ENCODE data around the gene NR2C2.
"Not testable (repeated sequence)": the region's sequence is repeated elsewhere in the genome, so short reads cannot be mapped to it uniquely, and the experiment has no call there.

Gene NR2C2

DNA sequence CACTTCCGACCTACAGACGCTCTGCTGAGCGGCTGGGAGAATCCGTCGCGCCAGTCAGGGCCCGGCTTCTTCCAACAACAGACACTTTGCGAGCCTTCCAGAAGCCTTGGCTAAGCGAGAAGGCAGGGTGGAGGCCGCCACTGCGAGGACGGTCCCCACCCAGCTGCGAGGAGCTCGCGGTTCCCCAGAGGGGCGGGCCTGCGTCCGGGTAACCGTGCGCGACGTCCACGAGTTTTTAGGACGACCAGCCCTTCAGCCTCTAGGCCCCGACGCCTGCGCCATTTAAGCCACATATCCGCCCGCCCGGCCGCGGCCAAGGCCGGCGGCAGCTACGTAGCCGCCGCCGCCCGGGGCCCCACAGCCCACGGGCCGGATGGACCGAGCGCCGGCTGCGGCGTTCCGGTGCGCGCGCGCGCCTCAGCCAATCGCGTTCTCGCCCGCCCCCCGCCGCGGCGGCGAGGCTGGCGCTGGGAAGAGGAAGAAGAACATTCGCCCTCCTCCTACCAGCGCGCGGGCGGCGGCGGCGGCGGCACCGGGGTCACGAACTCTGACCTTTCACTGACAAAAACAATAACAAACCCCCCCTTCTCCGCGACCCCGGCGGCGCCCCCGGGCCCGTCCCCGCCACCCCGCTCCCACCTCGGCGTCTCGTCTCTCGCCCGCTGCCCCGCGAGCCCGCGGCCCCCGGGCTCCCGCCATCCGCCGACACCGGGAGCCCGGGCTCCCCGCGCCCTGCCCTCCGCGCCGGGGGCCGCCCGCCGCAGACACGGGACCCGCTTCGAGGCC is at the start of gene NR2C2:
TSS of gene NR2C2 (plus strand) at position 484 of the 786 bp plus-strand sequence. CDS start 56,332 bp downstream, outside the sequence.
- Histone ChIP-seq H3K4me3 (ENCODE audit: low read length in 2 of 2) (peak within 1 kb of the TSS; percentile 86 to 92), H3K9ac (ENCODE audit: low read depth in 1 of 2, low read length in 2 of 2) (peak within 1 kb of the TSS; percentile 91 to 96), H3K4me1 (ENCODE audit: control insufficient read depth in 2 of 2, insufficient read depth in 2 of 2, low read length in 2 of 2) (peaks cover 23% of the 10 kb centered on the region in 2 donors), H3K27me3 (ENCODE audit: control insufficient read depth in 2 of 2, insufficient read depth in 2 of 2, low read length in 2 of 2) (no peaks in the 10 kb centered on the region), H3K36me3 (ENCODE audit: control insufficient read depth in 2 of 2, insufficient read depth in 2 of 2, low read length in 2 of 2) (peaks cover 12 to 25% of the 10 kb centered on the region in 2 donors), H3K9me3 (ENCODE audit: control insufficient read depth in 2 of 2, low read length in 2 of 2) (no peaks in the 10 kb centered on the region), H3K27ac (ENCODE audit: low read depth in 2 of 2, low read length in 2 of 2) (peak within 1 kb of the TSS; percentile 98 to 99)

DNA sequence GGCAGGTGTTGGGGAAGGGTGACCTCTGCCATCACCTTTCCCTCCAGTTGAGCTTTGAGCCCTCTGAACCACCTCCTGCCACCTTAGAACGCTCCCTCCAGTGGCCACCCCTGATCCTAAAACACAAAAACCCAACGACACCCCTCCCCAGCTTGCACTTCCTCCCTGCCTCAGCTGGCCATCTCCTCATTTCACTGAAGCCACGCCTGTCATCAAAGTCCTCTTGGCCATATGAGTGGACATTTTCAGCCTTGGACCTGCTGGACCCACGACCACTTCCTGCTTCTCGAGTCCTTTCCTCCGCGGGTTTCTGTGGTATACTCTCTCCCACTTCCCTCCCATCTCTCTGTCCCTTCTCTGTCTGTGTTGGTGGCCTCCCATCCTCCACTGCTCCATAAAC is 48.5 kb upstream of the NR2C2 start:
- H3K27ac ChIP-seq (ENCODE audit: low read depth in 2 of 2, low read length in 2 of 2) = no peak overlapping the region
- no peaks in the 10 kb centered on the region for H3K27me3 ChIP-seq (ENCODE audit: control insufficient read depth in 2 of 2, insufficient read depth in 2 of 2, low read length in 2 of 2)
- no peak overlapping the region for H3K9ac ChIP-seq (ENCODE audit: low read depth in 1 of 2, low read length in 2 of 2)
- H3K4me3 ChIP-seq (ENCODE audit: low read length in 2 of 2) = no peak overlapping the region
- H3K36me3 ChIP-seq (ENCODE audit: control insufficient read depth in 2 of 2, insufficient read depth in 2 of 2, low read length in 2 of 2) = peaks cover 0 to 4% of the 10 kb centered on the region in 2 donors
- no peaks in the 10 kb centered on the region for H3K9me3 ChIP-seq (ENCODE audit: control insufficient read depth in 2 of 2, low read length in 2 of 2)
- H3K4me1 ChIP-seq (ENCODE audit: control insufficient read depth in 2 of 2, insufficient read depth in 2 of 2, low read length in 2 of 2) = peaks cover 0 to 10% of the 10 kb centered on the region in 2 donors

DNA sequence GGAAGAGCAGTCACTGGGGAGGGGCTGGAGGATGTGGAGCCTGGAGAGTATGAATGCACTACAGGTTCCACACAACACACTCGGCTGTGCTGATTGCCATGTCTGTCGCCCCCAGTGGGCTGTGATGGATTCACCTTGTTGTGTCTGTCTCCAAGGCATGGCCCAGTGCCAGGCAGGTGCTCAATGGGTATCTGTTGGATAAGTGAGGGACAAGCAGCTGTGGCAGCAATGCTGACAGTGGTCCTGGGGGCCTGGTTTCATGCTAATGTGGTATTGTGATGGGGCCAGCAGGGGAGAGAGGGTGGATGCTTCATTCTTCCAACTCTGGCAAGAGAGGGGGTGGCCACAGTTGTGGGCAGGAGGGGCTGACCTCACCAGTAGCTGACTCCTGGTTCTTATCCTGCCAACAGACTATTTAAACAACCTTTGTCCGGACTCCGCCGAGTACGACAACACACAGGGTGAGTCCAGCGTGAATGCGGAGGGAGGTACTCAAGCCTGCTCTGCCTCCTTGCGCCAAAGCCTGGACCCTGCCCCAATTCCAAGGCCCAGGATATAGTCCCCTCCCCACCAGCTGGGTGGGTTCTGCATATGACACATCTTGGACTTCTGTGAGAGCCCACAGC is 47.3 kb upstream of the NR2C2 start:
- H3K27me3 ChIP-seq (ENCODE audit: control insufficient read depth in 2 of 2, insufficient read depth in 2 of 2, low read length in 2 of 2) = no peaks in the 10 kb centered on the region

DNA sequence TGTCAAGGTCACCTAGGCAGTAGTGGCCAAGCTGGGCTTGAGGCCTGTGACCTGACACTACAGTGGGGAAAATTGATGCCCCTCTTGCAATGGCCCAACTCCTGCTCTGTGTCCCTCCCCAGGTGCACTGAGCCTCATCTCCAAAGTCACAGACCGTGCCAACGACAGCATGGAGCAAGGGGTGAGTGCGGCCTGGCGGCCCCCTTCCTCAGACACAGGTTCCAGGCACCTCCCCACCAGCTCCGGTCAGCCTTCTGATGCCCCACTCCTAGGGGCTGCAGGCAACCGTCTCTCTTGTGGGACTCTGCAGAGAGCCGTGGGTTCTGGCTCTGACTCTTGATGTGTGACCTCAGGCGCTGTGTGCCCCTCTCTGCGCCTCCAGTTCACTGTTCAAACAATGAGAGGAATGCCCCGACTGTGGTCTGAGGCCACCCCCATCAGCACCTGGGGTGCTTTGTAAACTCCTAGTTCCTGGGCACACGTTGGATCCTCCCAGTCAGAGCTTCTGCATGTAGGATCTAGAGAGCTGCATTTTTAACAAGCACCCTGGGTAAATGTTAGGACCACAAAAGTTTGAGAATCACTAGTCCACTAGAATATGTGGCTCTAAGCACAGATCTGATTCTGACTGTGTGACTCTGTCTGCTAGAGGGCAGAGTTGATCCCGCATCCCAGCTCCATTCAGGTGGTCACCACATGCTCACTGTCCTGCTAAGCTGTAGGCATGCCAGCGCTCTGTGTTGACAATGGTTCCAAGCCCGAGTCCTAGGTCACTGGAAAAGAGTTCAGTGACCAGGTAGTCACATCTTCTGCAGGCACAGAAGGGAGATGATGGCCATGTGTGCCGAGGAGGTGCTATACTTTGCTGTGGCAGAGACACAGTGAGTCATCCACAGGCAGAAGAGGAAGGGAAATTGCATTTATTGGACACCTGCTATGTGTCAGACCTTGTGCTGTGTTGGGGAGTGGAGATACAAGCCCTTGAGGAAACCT is 46.2 kb upstream of the NR2C2 start:
- Histone ChIP-seq H3K4me3 (ENCODE audit: low read length in 2 of 2) (no peak overlapping the region), H3K27me3 (ENCODE audit: control insufficient read depth in 2 of 2, insufficient read depth in 2 of 2, low read length in 2 of 2) (no peaks in the 10 kb centered on the region), H3K36me3 (ENCODE audit: control insufficient read depth in 2 of 2, insufficient read depth in 2 of 2, low read length in 2 of 2) (peaks cover 0 to 4% of the 10 kb centered on the region in 2 donors), H3K9ac (ENCODE audit: low read depth in 1 of 2, low read length in 2 of 2) (no peak overlapping the region), H3K9me3 (ENCODE audit: control insufficient read depth in 2 of 2, low read length in 2 of 2) (peaks cover 0 to 3% of the 10 kb centered on the region in 2 donors), H3K27ac (ENCODE audit: low read depth in 2 of 2, low read length in 2 of 2) (no peak overlapping the region), H3K4me1 (ENCODE audit: control insufficient read depth in 2 of 2, insufficient read depth in 2 of 2, low read length in 2 of 2) (peaks cover 0 to 10% of the 10 kb centered on the region in 2 donors)

More for the DNA sequence above, 47.3 kb upstream of the NR2C2 start:
- H3K9ac ChIP-seq (ENCODE audit: low read depth in 1 of 2, low read length in 2 of 2) = no peak overlapping the region
- H3K9me3 ChIP-seq (ENCODE audit: control insufficient read depth in 2 of 2, low read length in 2 of 2) = peaks cover 0 to 1% of the 10 kb centered on the region in 2 donors
- peaks cover 0 to 4% of the 10 kb centered on the region in 2 donors for H3K36me3 ChIP-seq (ENCODE audit: control insufficient read depth in 2 of 2, insufficient read depth in 2 of 2, low read length in 2 of 2)
- H3K4me3 ChIP-seq (ENCODE audit: low read length in 2 of 2) = no peak overlapping the region
- no peak overlapping the region for H3K27ac ChIP-seq (ENCODE audit: low read depth in 2 of 2, low read length in 2 of 2)
- peaks cover 0 to 10% of the 10 kb centered on the region in 2 donors for H3K4me1 ChIP-seq (ENCODE audit: control insufficient read depth in 2 of 2, insufficient read depth in 2 of 2, low read length in 2 of 2)

DNA sequence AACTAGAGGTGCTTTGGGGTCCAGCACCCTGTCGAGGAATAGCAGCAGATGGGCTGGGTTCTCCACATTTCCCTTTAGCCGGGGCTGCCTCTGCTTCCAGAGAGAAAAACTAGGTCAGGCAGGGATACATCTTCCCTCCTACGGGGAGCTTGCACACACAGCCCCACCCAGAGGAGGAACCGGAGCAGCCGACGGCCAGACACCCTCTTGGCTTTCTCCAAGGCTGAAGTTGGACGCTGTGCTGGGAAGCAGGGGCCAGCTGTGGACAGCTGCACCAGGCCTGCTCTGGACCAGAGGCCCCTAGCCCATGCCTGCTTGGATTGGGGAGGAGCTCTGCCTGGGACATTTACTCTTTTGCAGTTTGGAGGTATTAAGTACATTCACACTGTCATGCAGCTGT is 44.7 kb upstream of the NR2C2 start:
- Histone ChIP-seq H3K4me1 (ENCODE audit: control insufficient read depth in 2 of 2, insufficient read depth in 2 of 2, low read length in 2 of 2) (peaks cover 0 to 10% of the 10 kb centered on the region in 2 donors), H3K27me3 (ENCODE audit: control insufficient read depth in 2 of 2, insufficient read depth in 2 of 2, low read length in 2 of 2) (no peaks in the 10 kb centered on the region), H3K4me3 (ENCODE audit: low read length in 2 of 2) (no peak overlapping the region), H3K9ac (ENCODE audit: low read depth in 1 of 2, low read length in 2 of 2) (no peak overlapping the region), H3K36me3 (ENCODE audit: control insufficient read depth in 2 of 2, insufficient read depth in 2 of 2, low read length in 2 of 2) (peaks cover 0 to 4% of the 10 kb centered on the region in 2 donors), H3K27ac (ENCODE audit: low read depth in 2 of 2, low read length in 2 of 2) (peak overlapping the region in 1 of 2 donors; percentile 13), H3K9me3 (ENCODE audit: control insufficient read depth in 2 of 2, low read length in 2 of 2) (peaks cover 0 to 3% of the 10 kb centered on the region in 2 donors)

DNA sequence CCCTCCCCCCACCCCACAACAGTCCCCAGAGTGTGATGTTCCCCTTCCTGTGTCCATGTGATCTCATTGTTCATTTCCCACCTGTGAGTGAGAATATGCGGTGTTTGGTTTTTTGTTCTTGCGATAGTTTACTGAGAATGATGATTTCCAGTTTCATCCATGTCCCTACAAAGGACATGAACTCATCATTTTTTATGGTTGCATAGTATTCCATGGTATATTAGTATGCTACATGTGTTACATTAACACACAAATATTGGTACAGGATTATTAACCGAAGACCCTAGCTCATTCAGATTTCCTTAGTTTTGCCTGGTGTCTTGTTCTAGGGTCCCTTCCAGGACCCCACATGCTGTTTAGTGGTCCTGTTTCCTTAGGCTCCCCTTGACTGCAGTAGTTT is 43.9 kb upstream of the NR2C2 start:
- not testable (repeated sequence) for H3K27me3 ChIP-seq (ENCODE audit: control insufficient read depth in 2 of 2, insufficient read depth in 2 of 2, low read length in 2 of 2); H3K27ac ChIP-seq (ENCODE audit: low read depth in 2 of 2, low read length in 2 of 2)

DNA sequence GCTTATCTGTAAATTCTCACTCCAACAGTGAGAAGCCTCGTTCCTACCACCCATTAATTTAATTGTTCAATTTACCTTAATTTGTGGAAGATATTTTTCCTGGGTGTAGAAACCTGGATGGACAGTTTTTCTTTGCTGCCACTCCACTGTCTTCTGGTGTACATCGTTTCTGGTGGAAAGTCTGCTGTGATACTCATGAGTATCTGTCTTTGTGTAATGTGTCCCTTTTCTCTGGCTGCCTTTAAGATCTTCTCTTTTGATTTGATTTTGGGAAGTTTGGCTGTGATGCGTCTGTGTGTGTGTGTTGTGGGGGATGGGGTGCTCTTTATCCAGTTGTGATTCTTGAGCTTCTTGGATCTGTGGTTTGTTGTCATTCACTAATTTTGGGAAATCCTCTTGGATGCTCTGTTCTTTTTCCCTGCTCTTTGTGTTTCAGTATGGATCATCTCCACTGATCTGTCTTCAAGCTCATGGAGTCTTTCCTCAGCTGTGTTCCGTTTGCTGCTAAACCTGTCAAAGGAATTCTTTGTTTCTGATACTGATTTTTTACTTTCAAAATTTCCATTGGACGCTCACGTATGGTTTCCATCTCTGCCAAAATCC is 42.2 kb upstream of the NR2C2 start:
- Histone ChIP-seq H3K36me3 (ENCODE audit: control insufficient read depth in 2 of 2, insufficient read depth in 2 of 2, low read length in 2 of 2) (no peaks in the 10 kb centered on the region), H3K27ac (ENCODE audit: low read depth in 2 of 2, low read length in 2 of 2) (no peak overlapping the region), H3K9ac (ENCODE audit: low read depth in 1 of 2, low read length in 2 of 2) (no peak overlapping the region), H3K4me3 (ENCODE audit: low read length in 2 of 2) (no peak overlapping the region), H3K27me3 (ENCODE audit: control insufficient read depth in 2 of 2, insufficient read depth in 2 of 2, low read length in 2 of 2) (no peaks in the 10 kb centered on the region), H3K9me3 (ENCODE audit: control insufficient read depth in 2 of 2, low read length in 2 of 2) (peaks cover 0 to 3% of the 10 kb centered on the region in 2 donors), H3K4me1 (ENCODE audit: control insufficient read depth in 2 of 2, insufficient read depth in 2 of 2, low read length in 2 of 2) (peaks cover 0 to 11% of the 10 kb centered on the region in 2 donors)

More for the DNA sequence above, 43.9 kb upstream of the NR2C2 start:
- not testable (repeated sequence) for H3K4me3 ChIP-seq (ENCODE audit: low read length in 2 of 2); H3K9ac ChIP-seq (ENCODE audit: low read depth in 1 of 2, low read length in 2 of 2); H3K9me3 ChIP-seq (ENCODE audit: control insufficient read depth in 2 of 2, low read length in 2 of 2); H3K36me3 ChIP-seq (ENCODE audit: control insufficient read depth in 2 of 2, insufficient read depth in 2 of 2, low read length in 2 of 2)
- H3K4me1 ChIP-seq (ENCODE audit: control insufficient read depth in 2 of 2, insufficient read depth in 2 of 2, low read length in 2 of 2) = peaks cover 0 to 10% of the 10 kb centered on the region in 2 donors

DNA sequence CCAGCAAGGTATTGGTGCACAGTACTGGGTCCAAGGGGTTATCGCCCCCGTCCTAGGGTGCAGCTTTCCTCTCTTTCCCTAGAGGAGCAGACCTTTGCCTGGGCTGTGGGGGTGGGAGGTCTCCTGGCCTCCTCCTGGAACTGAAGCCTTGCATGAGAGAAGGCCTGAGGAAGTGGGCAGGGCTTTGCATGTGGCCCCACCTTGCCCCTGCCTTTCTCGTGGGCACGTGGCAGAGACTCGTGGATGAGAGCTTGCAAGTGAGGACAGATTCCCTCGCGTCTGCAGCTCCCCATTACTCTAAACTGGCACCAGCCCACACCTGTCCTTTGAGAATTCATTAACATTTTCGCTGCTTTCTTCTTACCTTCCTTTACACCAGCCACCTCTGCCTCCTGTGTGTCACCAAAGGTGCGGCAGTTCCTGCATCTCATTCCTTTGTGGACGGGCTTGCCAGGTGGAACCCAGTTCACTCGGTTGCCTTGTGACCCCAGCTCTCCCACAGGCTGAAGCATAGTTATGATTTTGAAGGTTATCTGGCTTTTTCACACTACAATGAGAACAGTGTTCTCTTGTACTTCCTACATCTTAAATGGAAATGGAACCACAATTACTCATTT is 40.9 kb upstream of the NR2C2 start:
- no peak overlapping the region for H3K27ac ChIP-seq (ENCODE audit: low read depth in 2 of 2, low read length in 2 of 2)
- no peak overlapping the region for H3K9ac ChIP-seq (ENCODE audit: low read depth in 1 of 2, low read length in 2 of 2)
- H3K4me1 ChIP-seq (ENCODE audit: control insufficient read depth in 2 of 2, insufficient read depth in 2 of 2, low read length in 2 of 2) = peaks cover 0 to 6% of the 10 kb centered on the region in 2 donors
- H3K36me3 ChIP-seq (ENCODE audit: control insufficient read depth in 2 of 2, insufficient read depth in 2 of 2, low read length in 2 of 2) = no peaks in the 10 kb centered on the region
- H3K27me3 ChIP-seq (ENCODE audit: control insufficient read depth in 2 of 2, insufficient read depth in 2 of 2, low read length in 2 of 2) = no peaks in the 10 kb centered on the region
- H3K9me3 ChIP-seq (ENCODE audit: control insufficient read depth in 2 of 2, low read length in 2 of 2) = peaks cover 0 to 3% of the 10 kb centered on the region in 2 donors
- H3K4me3 ChIP-seq (ENCODE audit: low read length in 2 of 2) = no peak overlapping the region

Measured in mucosa of rectum (tissue), 2 donors.